K562 (cell line): Measurements from ENCODE around the gene CITED1. TPM values are rescaled to one million over a fixed set of nuclear protein-coding genes. Genes with fewer than 3 reads are reported as not detected.

ENCODE experiments used
- ATAC-seq: fragments of 200-7000 bp; cut with Tn5 transposase; 3 replicates; pipeline ENCODE4 v1.9.1; 2020; ENCODE audit warnings: moderate library complexity
- BruUV-seq: library from RNA; stranded (reverse); fragments of 400-500 nt; replicated peaks from 2 replicates; lab custom pipeline; 2021; lab: Mats Ljungman, UMichigan
- CTCF ChIA-PET: fragments of 300-600 bp; formaldehyde crosslinking; extraction: SDS; loops from one replicate; lab custom pipeline; 2021; ENCODE audit warnings: low intra/inter-chr PET ratio; lab: Yijun Ruan, JAX
- POLR2A ChIA-PET: fragments of 300-600, 350-650 bp; sonication (Branson Sonifier 250); formaldehyde crosslinking; extraction: SDS; loops from one replicate; lab custom pipeline; 2021; ENCODE audit warnings: antibody characterized with exemption, inconsistent platforms; lab: Yijun Ruan, JAX
- DNase-seq, 4 experiments: peaks; one replicate each; pipeline versions ENCODE4 v3.0.0 to v3.0.0-alpha.2; 2011 to 2018; ENCODE audit warnings: low spot score in 3 of 4, mixed read lengths in 3 of 4; ENCODE audit errors: extremely low read depth in 1 of 4
- FAIRE-seq: peaks from 2 replicates; lab custom pipeline; 2011; peaks lifted over from hg19 to GRCh38; lab: Jason Lieb, UNC
- H2AFZ ChIP-seq: 2 replicates; pipeline ENCODE4 v1.6.0; 2011; ENCODE audit warnings: low read depth, low read length, control low read depth, inconsistent platforms
- H3K27ac ChIP-seq: fragments of 200-600 bp; 3 replicates; pipeline ENCODE4 v1.8.0; 2011; ENCODE audit warnings: low read depth, mild to moderate bottlenecking, control low read depth, inconsistent platforms, low read length, moderate library complexity, mixed read lengths; ENCODE audit errors: extremely low read depth
- H3K27me3 ChIP-seq, 2 experiments: fragments of 300-600 bp in 1 of 2; 2 replicates in 1 of 2; 3 replicates in 1 of 2; pipeline versions ENCODE4 v1.6.0 to v1.8.0; 2011; ENCODE audit warnings: inconsistent platforms in 2 of 2, low read length in 2 of 2, mild to moderate bottlenecking in 1 of 2, mixed read lengths in 1 of 2, moderate library complexity in 1 of 2; ENCODE audit not compliant: control insufficient read depth in 2 of 2, insufficient read depth in 2 of 2
- H3K36me3 ChIP-seq: fragments of 300-600 bp; 3 replicates; pipeline ENCODE4 v1.8.0; 2011; ENCODE audit warnings: mild to moderate bottlenecking, low read length, inconsistent platforms; ENCODE audit not compliant: control insufficient read depth, insufficient read depth
- H3K4me1 ChIP-seq, 2 experiments: fragments of 200-600 bp in 1 of 2; replicated peaks in 1 of 2; 2 replicates in 1 of 2; 3 replicates in 1 of 2; pipeline versions ENCODE4 v1.5.1 to v1.8.0; 2011; ENCODE audit warnings: inconsistent platforms in 2 of 2, low read length in 2 of 2, mild to moderate bottlenecking in 1 of 2, mixed read lengths in 1 of 2, moderate library complexity in 1 of 2; ENCODE audit not compliant: control insufficient read depth in 2 of 2, insufficient read depth in 2 of 2
- H3K4me2 ChIP-seq: 2 replicates; pipeline ENCODE4 v1.6.1; 2011; ENCODE audit warnings: low read length, control low read depth, inconsistent platforms, mixed read lengths; ENCODE audit not compliant: insufficient read depth
- H3K4me3 ChIP-seq: fragments of 200-600 bp; sonication (generic), shearing (Covaris generic); 2 replicates; pipeline ENCODE4 v1.5.1; 2016; ENCODE audit warnings: control low read depth, inconsistent platforms
- H3K79me2 ChIP-seq: fragments of 200-600 bp; 3 replicates; pipeline ENCODE4 v1.8.0; 2011; ENCODE audit warnings: low read length, inconsistent platforms; ENCODE audit not compliant: control insufficient read depth, insufficient read depth
- H3K9ac ChIP-seq, 2 experiments: 2 replicates each; pipeline versions ENCODE4 v1.6.0 to v1.6.1; 2011; ENCODE audit warnings: low read depth in 2 of 2, low read length in 2 of 2, control low read depth in 1 of 2, inconsistent platforms in 1 of 2, mild to moderate bottlenecking in 1 of 2, mixed read lengths in 1 of 2; ENCODE audit not compliant: insufficient read depth in 1 of 2
- H3K9me1 ChIP-seq: one replicate; pipeline ENCODE4 v1.6.0; 2011; ENCODE audit warnings: inconsistent platforms, mild to moderate bottlenecking, low read length, moderate library complexity; ENCODE audit not compliant: control insufficient read depth, insufficient read depth
- H3K9me3 ChIP-seq: replicated peaks from 2 replicates; pipeline ENCODE4 v1.5.1; 2011; ENCODE audit warnings: low read depth, low read length, inconsistent platforms; ENCODE audit not compliant: control insufficient read depth, insufficient read depth
- H4K20me1 ChIP-seq: replicated peaks from 2 replicates; pipeline ENCODE4 v1.6.1; 2011; ENCODE audit warnings: low read length, inconsistent platforms, mixed read lengths; ENCODE audit not compliant: control insufficient read depth, insufficient read depth
- CAMTA2 ChIP-seq: fragments of 250-450 bp; sonication (Bioruptor Pico); conservative IDR thresholded peaks from 2 replicates; pipeline ENCODE4 v1.5.1; 2022
- CBX2 ChIP-seq: fragments of 200-600 bp; sonication (generic); IDR thresholded peaks from one replicate; pipeline ENCODE4 v1.6.1; 2012; ENCODE audit warnings: mild to moderate bottlenecking, low read length, inconsistent platforms; ENCODE audit not compliant: insufficient read depth, poor library complexity, severe bottlenecking
- CHD1 ChIP-seq: fragments of 200-600 bp; sonication (generic); IDR thresholded peaks from one replicate; pipeline ENCODE4 v1.6.1; 2012; ENCODE audit warnings: mild to moderate bottlenecking, moderate library complexity, low read length, inconsistent platforms
- FUS ChIP-seq: fragments of 200-400 bp; formaldehyde crosslinking; optimal IDR thresholded peaks from 2 replicates; pipeline ENCODE3; 2017; ENCODE audit warnings: low read depth, low read length
- HDAC3 ChIP-seq: fragments of 450-650 bp; IDR thresholded peaks from 2 replicates; pipeline ENCODE4 v1.6.1; 2018; ENCODE audit warnings: borderline replicate concordance, mild to moderate bottlenecking, moderate library complexity; ENCODE audit not compliant: partially characterized antibody
- KDM2B ChIP-seq: fragments of 250-450 bp; sonication (Bioruptor Pico); IDR thresholded peaks from 2 replicates; pipeline ENCODE4 v1.8.0; 2021; ENCODE audit warnings: mild to moderate bottlenecking, moderate library complexity
- NFRKB ChIP-seq: fragments of 450-650 bp; IDR thresholded peaks from 2 replicates; pipeline ENCODE4 v1.6.1; 2016; ENCODE audit warnings: low read depth
- NR2C2 ChIP-seq, 2 experiments: fragments of 200-800 bp in 1 of 2; sonication (Bioruptor generic) in 1 of 2; sonication (generic) in 1 of 2; formaldehyde crosslinking in 1 of 2; IDR thresholded peaks; 2 replicates each; pipeline versions ENCODE4 v1.6.1 to v1.8.0; 2016 to 2022; ENCODE audit warnings: mild to moderate bottlenecking in 1 of 2, missing compliant biosample characterization in 1 of 2, missing genetic modification characterization in 1 of 2, missing genetic modification reagents in 1 of 2
- SLC30A9 ChIP-seq: fragments of 250-450 bp; sonication (Bioruptor Pico); IDR thresholded peaks from 2 replicates; pipeline ENCODE4 v1.8.0; 2022; ENCODE audit warnings: mild to moderate bottlenecking, moderate library complexity
- STAG1 ChIP-seq: sonication (generic); formaldehyde crosslinking; IDR thresholded peaks from 2 replicates; pipeline ENCODE4 v1.5.0; 2020; ENCODE audit warnings: missing genetic modification reagents, borderline replicate concordance
- ZBTB17 ChIP-seq: fragments of 450-650 bp; formaldehyde crosslinking; IDR thresholded peaks from 2 replicates; pipeline ENCODE4 v1.4.0; 2020; ENCODE audit warnings: mild to moderate bottlenecking
- ZBTB7A ChIP-seq: IDR thresholded peaks from 2 replicates; pipeline ENCODE4 v1.6.1; 2011; ENCODE audit warnings: low read depth, mild to moderate bottlenecking, low read length, moderate library complexity, borderline replicate concordance; ENCODE audit not compliant: control insufficient read depth
- ZC3H4 ChIP-seq: sonication (generic); formaldehyde crosslinking; IDR thresholded peaks from 2 replicates; pipeline ENCODE4 v1.9.0; 2021; ENCODE audit warnings: missing genetic modification reagents, borderline replicate concordance
- WGBS: fragments of 100-300 bp; shearing (Covaris generic); methylation state at CpG from one replicate; pipeline ENCODE4 v1.1.6; 2016; ENCODE audit warnings: low coverage, mixed read lengths; ENCODE audit not compliant: insufficient coverage; ENCODE audit errors: missing lambda C conversion rate; 5-methylcytosine and 5-hydroxymethylcytosine counted together
- in situ Hi-C: fragments of 300-500 bp; cut with MboI; formaldehyde crosslinking; loops from 4 replicates; pipeline ENCODE4 v1.15.0; 2018; ENCODE audit warnings: inconsistent platforms, mixed read lengths
- intact Hi-C: fragments of 100-400 bp; cut with micrococcal nuclease; formaldehyde crosslinking; loops from 2 replicates; pipeline ENCODE4 v1.14.2; 2022
- polyA plus RNA-seq, 8 experiments: library from polyadenylated mRNA; depleted of rRNA in 4 of 8; stranded (reverse) in 5 of 8; unstranded in 3 of 8; fragments of >200 nt; fragmentation: Nextera tagmentation in 2 of 8; fragmentation: Illumina TruSeq in 1 of 8; extraction: Ambion mirVana in 2 of 8; extraction: Trizol in 1 of 8; gene quantifications; 2 replicates each; pipeline versions ENCODE4 v1.2.1 to v1.2.3, GENCODE V29; 2011 to 2014; ENCODE audit warnings: inconsistent platforms in 1 of 8, missing spikeins in 1 of 8
- total RNA-seq, 7 experiments: library from RNA; depleted of rRNA in 6 of 7; stranded (reverse); fragments of >200 nt in 6 of 7; fragmentation: Illumina TruSeq in 2 of 7; extraction: Trizol in 2 of 7; gene quantifications; 2 replicates each; pipeline versions ENCODE4 v1.2.1 to v1.2.3, GENCODE V29; 2011 to 2021; ENCODE audit warnings: low replicate concordance in 1 of 7
- TF ChIP-seq, protein P1 (sequence below): fragments of 250-450 bp; sonication (Bioruptor Pico); IDR thresholded peaks from 2 replicates; pipeline ENCODE4 v1.4.0; 2020; ENCODE audit warnings: mild to moderate bottlenecking
- TF ChIP-seq, protein P2 (sequence below): fragments of 150-350 bp; IDR thresholded peaks from 2 replicates; pipeline ENCODE4 v1.6.1; 2014; ENCODE audit warnings: low read depth, mild to moderate bottlenecking, low read length, borderline replicate concordance

The CITED1 gene
- total and polyA plus RNA-seq, 9 of the 15 experiments (the other 6 are each of a cell fraction or from before 2014, with no cell fraction given) = 0.56 to 5.8 (median 4.2) TPM

GRCh38 chrX:72276478-72276953, 29.2 kb downstream of the CITED1 start (continued):
- TF ChIP-seq, protein P1, sequence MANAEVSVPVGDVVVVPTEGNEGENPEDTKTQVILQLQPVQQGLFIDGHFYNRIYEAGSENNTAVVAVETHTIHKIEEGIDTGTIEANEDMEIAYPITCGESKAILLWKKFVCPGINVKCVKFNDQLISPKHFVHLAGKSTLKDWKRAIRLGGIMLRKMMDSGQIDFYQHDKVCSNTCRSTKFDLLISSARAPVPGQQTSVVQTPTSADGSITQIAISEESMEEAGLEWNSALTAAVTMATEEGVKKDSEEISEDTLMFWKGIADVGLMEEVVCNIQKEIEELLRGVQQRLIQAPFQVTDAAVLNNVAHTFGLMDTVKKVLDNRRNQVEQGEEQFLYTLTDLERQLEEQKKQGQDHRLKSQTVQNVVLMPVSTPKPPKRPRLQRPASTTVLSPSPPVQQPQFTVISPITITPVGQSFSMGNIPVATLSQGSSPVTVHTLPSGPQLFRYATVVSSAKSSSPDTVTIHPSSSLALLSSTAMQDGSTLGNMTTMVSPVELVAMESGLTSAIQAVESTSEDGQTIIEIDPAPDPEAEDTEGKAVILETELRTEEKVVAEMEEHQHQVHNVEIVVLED (CRISPR knock-in tag) = no peak
- TF ChIP-seq CAMTA2 (CRISPR knock-in tag) = no peak
- no peak for TF ChIP-seq HDAC3
- peak; percentile 46 for TF ChIP-seq CHD1

DNA sequence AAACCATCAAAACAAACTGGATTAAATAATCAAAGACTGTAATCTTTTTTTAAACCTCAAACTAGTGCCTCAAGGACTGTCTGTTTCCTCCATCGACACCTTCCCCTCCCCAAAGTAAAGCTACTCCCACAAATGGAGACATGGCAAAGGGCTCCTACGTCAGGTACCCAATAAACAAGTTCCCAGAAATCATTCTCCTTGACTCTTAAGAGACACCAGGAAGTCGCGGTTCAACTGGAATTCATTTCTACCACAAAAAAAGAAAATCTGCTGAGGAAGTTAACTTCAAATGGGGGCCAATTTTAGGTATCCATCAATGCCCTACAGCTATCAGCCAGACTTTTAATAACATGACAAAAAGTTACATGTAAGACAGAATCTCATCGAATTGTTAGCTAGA, 31.2 kb downstream of the CITED1 start:
- Histone ChIP-seq H3K4me1 (peaks cover 4 to 11% of the 10 kb centered on the region in 2 experiments; a peak in 3 of 5 replicates), H3K9me1 (no peaks in the 10 kb centered on the region), H3K27me3 (no peaks in the 10 kb centered on the region), H3K4me3 (peak overlapping the region; percentile 99), H4K20me1 (peaks cover 10% of the 10 kb centered on the region; the same call in 1 of the 2 replicates), H3K4me2 (peak overlapping the region; percentile 92), H3K27ac (peak overlapping the region; percentile 32; the same call in 1 of the 3 replicates), H3K79me2 (peaks cover 47% of the 10 kb centered on the region), H2AFZ (no peak overlapping the region), H3K9me3 (no peaks in the 10 kb centered on the region), H3K36me3 (peaks cover 70% of the 10 kb centered on the region), H3K9ac (peak overlapping the region in 1 of 2 experiments; percentile 96; a peak in 2 of 4 replicates)
- ChIA-PET POLR2A (no interaction called here), CTCF (interaction anchor here (0.7 kb wide), 1 partner anchor 239 kb away, joined by 3 read pairs; no protein-coding TSS in a partner anchor)
- no peak for ATAC-seq
- in situ Hi-C loops = no loop called here
- no peak for DNase-seq
- no peak for FAIRE-seq
- 46% methylated on average over 5 of the region's 5 CpGs for WGBS
- no TSS peak for BruUV-seq
- TF ChIP-seq, protein P2, sequence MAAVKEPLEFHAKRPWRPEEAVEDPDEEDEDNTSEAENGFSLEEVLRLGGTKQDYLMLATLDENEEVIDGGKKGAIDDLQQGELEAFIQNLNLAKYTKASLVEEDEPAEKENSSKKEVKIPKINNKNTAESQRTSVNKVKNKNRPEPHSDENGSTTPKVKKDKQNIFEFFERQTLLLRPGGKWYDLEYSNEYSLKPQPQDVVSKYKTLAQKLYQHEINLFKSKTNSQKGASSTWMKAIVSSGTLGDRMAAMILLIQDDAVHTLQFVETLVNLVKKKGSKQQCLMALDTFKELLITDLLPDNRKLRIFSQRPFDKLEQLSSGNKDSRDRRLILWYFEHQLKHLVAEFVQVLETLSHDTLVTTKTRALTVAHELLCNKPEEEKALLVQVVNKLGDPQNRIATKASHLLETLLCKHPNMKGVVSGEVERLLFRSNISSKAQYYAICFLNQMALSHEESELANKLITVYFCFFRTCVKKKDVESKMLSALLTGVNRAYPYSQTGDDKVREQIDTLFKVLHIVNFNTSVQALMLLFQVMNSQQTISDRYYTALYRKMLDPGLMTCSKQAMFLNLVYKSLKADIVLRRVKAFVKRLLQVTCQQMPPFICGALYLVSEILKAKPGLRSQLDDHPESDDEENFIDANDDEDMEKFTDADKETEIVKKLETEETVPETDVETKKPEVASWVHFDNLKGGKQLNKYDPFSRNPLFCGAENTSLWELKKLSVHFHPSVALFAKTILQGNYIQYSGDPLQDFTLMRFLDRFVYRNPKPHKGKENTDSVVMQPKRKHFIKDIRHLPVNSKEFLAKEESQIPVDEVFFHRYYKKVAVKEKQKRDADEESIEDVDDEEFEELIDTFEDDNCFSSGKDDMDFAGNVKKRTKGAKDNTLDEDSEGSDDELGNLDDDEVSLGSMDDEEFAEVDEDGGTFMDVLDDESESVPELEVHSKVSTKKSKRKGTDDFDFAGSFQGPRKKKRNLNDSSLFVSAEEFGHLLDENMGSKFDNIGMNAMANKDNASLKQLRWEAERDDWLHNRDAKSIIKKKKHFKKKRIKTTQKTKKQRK = no peak
- TF ChIP-seq ZC3H4 (CRISPR knock-in tag) (no peak), NFRKB (no peak), SLC30A9 (CRISPR knock-in tag) (no peak), ZBTB17 (CRISPR knock-in tag) (no peak), NR2C2 (CRISPR knock-in tag; IDR thresholded peaks at IDR 0.05) (no peak), NR2C2 (tag; IDR thresholded peaks at IDR 0.05) (no peak), STAG1 (CRISPR knock-in tag) (no peak), KDM2B (CRISPR knock-in tag) (no peak), FUS (no peak), CBX2 (no peak), ZBTB7A (no peak)
- intact Hi-C loops = no loop called here
